Peyer's patch (tissue), 4 donors: Measurements from ENCODE around the gene HAPLN3. TPM values are rescaled to one million over a fixed set of nuclear protein-coding genes. Genes with fewer than 3 reads are reported as not detected.

ENCODE experiments used
- DNase-seq, 3 donors: peaks; one replicate each; pipeline ENCODE4 v3.0.0-alpha.2; 2017 to 2019
- H3K27ac ChIP-seq, 4 donors: fragments of 200-600 bp; sonication (generic); one replicate each; pipeline ENCODE4 v1.5.1; 2016 to 2019
- H3K27me3 ChIP-seq, 2 donors: fragments of 200-600 bp; sonication (generic); one replicate each; pipeline ENCODE4 v1.5.1; 2019
- H3K36me3 ChIP-seq, 3 donors: fragments of 200-600 bp; sonication (generic); one replicate each; pipeline ENCODE4 v1.5.1; 2016 to 2019
- H3K4me1 ChIP-seq, 4 donors: fragments of 200-600 bp; sonication (generic); one replicate each; pipeline ENCODE4 v1.5.1; 2016 to 2019
- H3K4me3 ChIP-seq, 4 donors: fragments of 200-600 bp; sonication (generic); 1 replicate in 3 of 4; 2 replicates in 1 of 4; pipeline ENCODE4 v1.5.1; 2016 to 2019; ENCODE audit warnings: mild to moderate bottlenecking in 1 of 4
- H3K9me3 ChIP-seq, 4 donors: fragments of 200-600 bp; sonication (generic); one replicate each; pipeline ENCODE4 v1.5.1; 2016 to 2019; ENCODE audit warnings: mild to moderate bottlenecking in 1 of 4
- CTCF ChIP-seq, 6 experiments: fragments of 450-650 bp in 4 of 6; fragments of 200-600 bp in 2 of 6; sonication (generic) in 1 of 6; IDR thresholded peaks; one replicate each; pipeline ENCODE4 v1.5.1; 2017 to 2019; ENCODE audit warnings: antibody characterized with exemption in 6 of 6, mild to moderate bottlenecking in 3 of 6, moderate library complexity in 1 of 6
- POLR2A ChIP-seq, 2 donors: fragments of 450-650 bp; IDR thresholded peaks; one replicate each; pipeline ENCODE4 v1.5.1; 2017; ENCODE audit warnings: antibody characterized with exemption in 2 of 2, mild to moderate bottlenecking in 2 of 2, moderate library complexity in 2 of 2
- total RNA-seq, 4 donors: library from RNA; depleted of rRNA; stranded (reverse); fragments of >200 nt; gene quantifications; one replicate each; pipeline ENCODE4 v1.1.0, GENCODE V29; 2016

The HAPLN3 gene
- total RNA-seq, 4 donors from 2014 or later: 3.7 to 21.5 (median 5.6) TPM

GRCh38 chr15:88900982-88901418 lies 5.7 kb upstream of the HAPLN3 start:
- Histone ChIP-seq H3K36me3 (no peaks in the 10 kb centered on the region), H3K27me3 (no peaks in the 10 kb centered on the region), H3K9me3 (no peaks in the 10 kb centered on the region), H3K4me1 (peaks cover 0 to 15% (median 8%) of the 10 kb centered on the region in 4 donors), H3K27ac (no peak overlapping the region), H3K4me3 (no peak overlapping the region)
- no peak for TF ChIP-seq CTCF (IDR thresholded peaks at IDR 0.05)
- no peak for TF ChIP-seq POLR2A (IDR thresholded peaks at IDR 0.05)
- no peak for DNase-seq

- no peak for DNase-seq
- no peaks in the 10 kb centered on the region for H3K27me3 ChIP-seq
- TF ChIP-seq CTCF (IDR thresholded peaks at IDR 0.05) (no peak), POLR2A (IDR thresholded peaks at IDR 0.05) (no peak)
- H3K36me3 ChIP-seq: no peaks in the 10 kb centered on the region
- H3K9me3 ChIP-seq: no peaks in the 10 kb centered on the region
- H3K4me1 ChIP-seq: peaks cover 0 to 17% (median 11%) of the 10 kb centered on the region in 4 donors
- no peak overlapping the region for H3K4me3 ChIP-seq
- H3K27ac ChIP-seq: no peak overlapping the region
These were observed 5.1 kb upstream of the HAPLN3 start for GRCh38 chr15:88900309-88900981.

GRCh38 chr15:88899251-88899650 lies 3.9 kb upstream of the HAPLN3 start:
- no peaks in the 10 kb centered on the region for H3K9me3 ChIP-seq
- DNase-seq: no peak
- no peaks in the 10 kb centered on the region for H3K36me3 ChIP-seq
- no peak overlapping the region for H3K4me3 ChIP-seq
- peaks cover 0 to 24% (median 19%) of the 10 kb centered on the region in 4 donors for H3K4me1 ChIP-seq
- TF ChIP-seq CTCF (IDR thresholded peaks at IDR 0.05) (no peak), POLR2A (IDR thresholded peaks at IDR 0.05) (no peak)
- no peak overlapping the region for H3K27ac ChIP-seq
- H3K27me3 ChIP-seq: peaks cover 0 to 6% of the 10 kb centered on the region in 2 donors

DNA sequence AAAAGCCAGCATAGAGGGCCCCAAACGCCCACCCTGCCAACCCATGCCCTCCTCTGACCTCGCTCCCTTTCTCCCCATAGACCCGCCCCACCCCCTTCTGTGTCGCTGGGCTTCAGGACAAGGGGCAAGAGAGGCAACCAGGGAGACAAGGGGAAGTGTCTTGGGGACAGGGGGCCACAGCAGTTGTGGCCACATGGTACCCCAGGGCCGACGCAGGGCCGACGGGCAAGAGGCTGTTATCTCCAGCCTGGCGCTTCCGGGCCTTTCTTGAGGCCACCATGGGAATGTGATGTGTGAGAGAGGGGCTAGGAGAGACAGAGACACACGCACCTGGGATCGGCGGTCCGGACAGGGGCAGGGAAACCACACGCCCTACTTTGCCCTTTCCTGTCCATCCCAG lies 3.4 kb upstream of the HAPLN3 start:
- TF ChIP-seq CTCF (IDR thresholded peaks at IDR 0.05) (no peak), POLR2A (IDR thresholded peaks at IDR 0.05) (no peak)
- no peaks in the 10 kb centered on the region for H3K9me3 ChIP-seq
- peaks cover 0 to 6% of the 10 kb centered on the region in 2 donors for H3K27me3 ChIP-seq
- no peak overlapping the region for H3K27ac ChIP-seq
- peaks cover 0 to 23% (median 20%) of the 10 kb centered on the region in 4 donors for H3K4me1 ChIP-seq
- H3K36me3 ChIP-seq: no peaks in the 10 kb centered on the region
- no peak overlapping the region for H3K4me3 ChIP-seq
- DNase-seq: no peak

- no peaks in the 10 kb centered on the region for H3K9me3 ChIP-seq
- peaks cover 0 to 6% of the 10 kb centered on the region in 2 donors for H3K27me3 ChIP-seq
- H3K4me1 ChIP-seq: peaks cover 0 to 23% (median 20%) of the 10 kb centered on the region in 4 donors
- peak; percentile 63 to 85 (median 65) for DNase-seq
- peak overlapping the region in 1 of 4 donors; percentile 7 for H3K27ac ChIP-seq
- H3K4me3 ChIP-seq: no peak overlapping the region
- no peaks in the 10 kb centered on the region for H3K36me3 ChIP-seq
- TF ChIP-seq CTCF (IDR thresholded peaks at IDR 0.05) (peak in 5 of 6 experiments; percentile 19 to 52 (median 32)), POLR2A (IDR thresholded peaks at IDR 0.05) (no peak)
These were observed 2.3 kb upstream of the HAPLN3 start for GRCh38 chr15:88897456-88898194.
